Medulla oblongata (tissue), 1 donor: Measurements from ENCODE around the gene SCAF11.

Experiments used
- DNase-seq: peaks from one replicate; pipeline ENCODE4 v3.0.0-alpha.2; 2015; ENCODE audit errors: extremely low spot score

SCAF11 gene

GRCh38 chr12:45918818-45919217, 71.6 kb downstream of the SCAF11 start:
- no peak for DNase-seq

GRCh38 chr12:45915405-45915804, 75.0 kb downstream of the SCAF11 start:
- DNase-seq = no peak

- no peak for DNase-seq
Observed at GRCh38 chr12:45914090-45914489, 76.3 kb downstream of the SCAF11 start.

DNA sequence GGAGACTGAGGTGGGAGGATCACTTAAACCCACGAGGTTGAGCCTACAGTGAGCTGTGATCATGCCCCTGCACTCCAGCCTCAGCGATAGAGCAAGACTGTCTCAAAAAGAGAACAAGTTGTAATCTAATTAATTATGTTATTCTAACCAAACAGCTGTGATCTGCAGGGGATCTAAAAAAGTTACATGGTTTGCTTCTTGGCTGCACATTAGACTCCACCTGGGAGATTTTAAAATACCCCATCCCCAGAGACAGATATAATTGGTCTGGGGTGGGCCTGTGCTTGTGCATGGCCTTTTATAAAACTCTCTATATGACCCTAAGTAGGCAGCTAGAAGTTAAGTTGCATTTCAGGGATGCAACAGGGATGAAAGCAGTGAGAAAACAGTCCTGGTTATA, 76.7 kb downstream of the SCAF11 start:
- no peak for DNase-seq

DNA sequence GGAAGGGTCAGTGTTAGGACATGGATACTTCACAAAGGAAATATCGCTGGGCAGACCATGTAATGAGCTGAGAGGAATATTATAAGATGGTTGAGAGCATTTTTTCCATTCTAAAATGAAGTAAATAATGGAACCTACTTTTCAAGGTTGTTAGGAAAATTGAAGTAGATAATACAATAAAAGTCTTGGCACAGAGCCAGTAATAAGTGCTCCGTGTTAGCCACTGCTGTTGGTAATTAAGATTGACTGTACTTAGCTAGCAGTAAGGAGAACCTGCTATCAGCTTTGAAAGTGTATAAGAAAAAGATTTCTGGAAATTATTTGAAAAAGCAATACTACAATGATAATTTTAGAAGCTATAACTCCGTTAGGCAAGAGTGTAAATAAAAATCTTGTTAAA, 77.6 kb downstream of the SCAF11 start:
- DNase-seq = no peak

- no peak for DNase-seq
Observed at GRCh38 chr12:45909041-45909713, 81.2 kb downstream of the SCAF11 start.

DNA sequence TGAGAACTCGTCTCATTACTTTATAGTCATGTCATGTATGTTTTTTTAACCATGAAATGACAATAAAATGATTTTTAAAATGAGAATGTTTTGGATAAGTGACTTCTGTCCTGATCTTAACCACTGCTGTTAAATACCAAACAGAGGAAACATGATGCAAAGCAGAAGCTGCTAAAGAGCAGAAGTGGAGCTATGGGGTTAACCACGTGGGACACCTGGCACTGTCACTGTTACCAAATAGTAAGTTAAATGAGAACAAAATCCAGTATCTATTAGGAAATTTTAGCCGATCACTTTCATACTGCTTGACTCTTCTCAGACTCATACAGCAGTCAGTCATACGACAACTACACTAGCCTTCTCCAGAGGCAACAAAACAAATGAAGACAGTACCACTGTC, 82.4 kb downstream of the SCAF11 start:
- no peak for DNase-seq

- DNase-seq = no peak
Observed at GRCh38 chr12:45898094-45898493, 92.3 kb downstream of the SCAF11 start.

- no peak for DNase-seq
Observed at GRCh38 chr12:45895961-45896360, 94.4 kb downstream of the SCAF11 start.

DNA sequence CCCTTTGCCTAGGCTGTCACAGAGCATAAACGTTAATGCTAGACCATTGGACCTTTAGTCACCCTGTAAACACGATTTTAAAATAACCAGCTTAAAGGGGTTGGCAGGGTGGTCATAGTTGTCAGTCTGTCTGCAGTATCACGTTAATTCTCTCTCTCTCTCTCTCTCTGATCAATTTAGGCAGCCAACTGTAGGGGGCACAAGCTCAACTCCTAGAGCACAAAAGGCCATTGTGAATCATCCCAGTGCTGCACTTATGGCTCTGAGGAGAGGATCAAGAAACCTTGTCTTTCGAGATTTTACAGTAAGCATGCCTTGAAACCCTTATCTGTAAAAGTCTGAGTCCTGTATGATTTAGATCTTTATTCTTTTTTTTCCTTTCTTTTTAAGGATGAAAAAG, 97.1 kb downstream of the SCAF11 start:
- DNase-seq = peak; percentile 76

- no peak for DNase-seq
Observed at GRCh38 chr12:45890276-45890675, 100.1 kb downstream of the SCAF11 start.

- DNase-seq = no peak
Observed at GRCh38 chr12:45887544-45887943, 102.8 kb downstream of the SCAF11 start.

GRCh38 chr12:45886685-45887084, 103.7 kb downstream of the SCAF11 start:
- no peak for DNase-seq

GRCh38 chr12:45883187-45883586, 107.2 kb downstream of the SCAF11 start:
- no peak for DNase-seq

- no peak for DNase-seq
Observed at GRCh38 chr12:45880533-45880932, 109.8 kb downstream of the SCAF11 start.

- no peak for DNase-seq
Observed at GRCh38 chr12:45879363-45879895, 110.9 kb downstream of the SCAF11 start.

- no peak for DNase-seq
Observed at GRCh38 chr12:45878630-45879255, 111.6 kb downstream of the SCAF11 start.

- no peak for DNase-seq
Observed at GRCh38 chr12:45877069-45877468, 113.3 kb downstream of the SCAF11 start.

- DNase-seq = no peak
Observed at GRCh38 chr12:45872446-45872845, 117.9 kb downstream of the SCAF11 start.
